Right hindlimb (tissue), 1 donor: ENCODE data around the gene QSOX1.

ENCODE experiments used
- DNase-seq: peaks from one replicate; pipeline ENCODE4 v3.0.0-alpha.2; 2018

QSOX1 gene

DNA sequence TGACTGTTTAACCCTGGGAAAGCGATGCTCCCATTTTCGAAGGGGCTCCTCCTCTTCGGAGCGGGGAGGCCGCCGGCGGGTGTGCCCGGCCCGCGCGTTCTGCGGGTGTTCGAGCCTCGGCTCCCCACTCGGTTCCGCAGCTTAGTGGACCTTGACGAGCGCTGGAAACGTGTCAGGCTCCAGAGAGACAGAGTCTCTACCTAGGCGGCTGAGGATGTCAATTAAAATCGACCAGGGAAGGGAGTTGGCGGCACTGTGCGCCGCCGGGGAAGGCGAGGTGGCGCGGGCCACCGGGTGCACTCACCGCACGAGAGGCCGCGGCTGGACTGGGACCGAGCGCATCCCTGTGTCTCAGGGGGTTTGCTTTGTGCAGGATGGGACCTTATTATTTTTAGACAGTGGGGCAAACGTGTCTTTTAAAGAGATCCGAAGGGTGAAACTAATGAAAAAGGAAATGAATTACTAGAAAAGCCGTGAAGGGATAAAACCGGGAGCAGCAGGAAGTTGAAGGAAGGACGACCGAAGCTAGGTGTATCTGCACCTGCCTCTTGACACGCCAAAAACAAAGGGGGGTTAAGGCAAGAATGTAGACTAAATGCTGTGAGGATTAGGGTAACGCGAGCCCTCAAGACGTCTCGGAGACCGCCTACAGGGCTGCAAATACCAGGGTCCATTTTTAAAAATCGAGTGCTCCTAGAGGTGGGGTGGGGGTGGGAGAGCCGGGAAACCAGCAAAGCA lies 81.0 kb downstream of the QSOX1 start:
- no peak for DNase-seq

DNA sequence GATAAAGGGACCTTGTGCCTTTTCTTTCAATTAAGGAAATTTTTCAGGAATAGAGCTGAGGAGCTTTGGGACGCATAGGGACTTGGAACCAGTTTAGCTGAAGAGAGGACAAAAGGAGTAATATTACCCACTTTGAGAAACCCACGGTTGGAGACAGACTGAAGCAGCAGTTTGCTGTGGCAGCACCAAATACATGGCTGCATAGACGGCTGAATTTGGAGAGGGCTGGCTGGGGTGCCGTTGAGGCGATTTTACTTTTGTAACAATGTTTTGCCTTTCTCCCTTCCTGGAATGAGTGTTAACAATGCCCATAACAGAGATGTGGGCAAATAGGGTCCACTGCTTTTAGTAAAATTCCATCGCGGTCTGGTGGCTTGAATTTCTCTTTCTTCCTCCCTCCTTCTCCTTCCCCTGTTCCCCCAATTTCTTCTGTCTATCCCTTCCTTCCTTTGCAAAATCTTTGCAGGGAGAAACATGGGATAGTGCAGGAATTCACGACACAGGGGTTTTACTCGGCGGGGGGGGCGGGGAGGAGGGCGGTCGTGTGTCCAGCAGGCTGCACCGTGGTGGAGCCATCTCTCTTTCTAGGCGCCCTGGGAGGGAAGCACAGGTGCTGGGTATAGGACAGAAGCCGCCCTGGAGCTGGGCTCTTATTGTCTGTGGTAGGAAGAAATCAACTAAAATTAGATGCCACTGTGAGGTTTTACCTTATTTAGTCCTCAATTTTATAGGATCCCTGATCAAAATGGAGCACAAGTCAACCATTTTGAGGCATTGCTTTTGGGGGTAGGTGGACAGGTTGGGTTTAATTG lies 82.2 kb downstream of the QSOX1 start:
- DNase-seq, result no peak

DNA sequence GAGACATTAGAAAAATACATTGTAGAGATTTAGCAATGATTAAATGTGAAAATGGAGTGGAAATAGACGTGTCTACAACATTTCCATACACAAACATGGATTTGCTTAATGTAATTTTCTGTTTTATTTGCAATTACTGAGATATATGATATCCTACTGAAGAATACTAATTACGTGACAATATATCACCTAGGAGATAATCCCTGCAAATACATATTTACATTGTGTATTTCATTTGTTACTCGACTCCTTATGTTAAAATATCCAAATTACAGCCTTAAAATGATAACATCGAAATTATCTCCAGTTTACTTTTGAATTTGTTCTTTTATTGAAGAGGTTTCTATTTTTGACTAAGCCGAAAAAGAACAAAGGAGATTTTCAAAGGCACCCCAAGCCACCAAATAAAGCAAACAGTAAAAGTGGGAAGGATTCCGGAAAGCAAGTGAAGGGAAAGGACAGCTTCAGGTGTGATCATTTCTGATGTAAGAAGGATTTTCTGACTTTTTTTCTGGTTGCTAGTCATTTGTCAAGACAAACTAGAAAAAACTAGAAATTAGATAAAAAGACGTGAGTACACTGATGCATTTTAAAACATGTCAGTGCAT lies 83.3 kb downstream of the QSOX1 start:
- DNase-seq, result no peak

DNA sequence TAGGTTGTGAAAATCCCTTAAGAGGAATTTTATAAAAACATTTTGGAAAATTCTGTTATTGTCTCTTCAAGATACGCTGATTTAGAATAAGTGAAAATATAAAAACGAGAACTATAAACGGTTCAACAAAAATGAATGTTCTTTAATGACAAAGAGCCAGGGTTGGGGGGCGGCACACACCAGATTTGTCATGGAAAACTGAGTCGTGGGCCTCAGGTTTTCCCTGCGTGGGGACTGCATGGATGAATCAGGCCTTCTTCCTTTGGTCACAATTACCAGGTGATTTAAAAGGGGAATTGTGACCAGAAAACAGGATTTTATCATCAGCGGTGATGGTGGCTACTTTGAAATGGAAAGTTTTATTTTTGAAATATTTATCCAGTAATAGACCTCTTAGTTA lies 84.0 kb downstream of the QSOX1 start:
- DNase-seq, result no peak

DNA sequence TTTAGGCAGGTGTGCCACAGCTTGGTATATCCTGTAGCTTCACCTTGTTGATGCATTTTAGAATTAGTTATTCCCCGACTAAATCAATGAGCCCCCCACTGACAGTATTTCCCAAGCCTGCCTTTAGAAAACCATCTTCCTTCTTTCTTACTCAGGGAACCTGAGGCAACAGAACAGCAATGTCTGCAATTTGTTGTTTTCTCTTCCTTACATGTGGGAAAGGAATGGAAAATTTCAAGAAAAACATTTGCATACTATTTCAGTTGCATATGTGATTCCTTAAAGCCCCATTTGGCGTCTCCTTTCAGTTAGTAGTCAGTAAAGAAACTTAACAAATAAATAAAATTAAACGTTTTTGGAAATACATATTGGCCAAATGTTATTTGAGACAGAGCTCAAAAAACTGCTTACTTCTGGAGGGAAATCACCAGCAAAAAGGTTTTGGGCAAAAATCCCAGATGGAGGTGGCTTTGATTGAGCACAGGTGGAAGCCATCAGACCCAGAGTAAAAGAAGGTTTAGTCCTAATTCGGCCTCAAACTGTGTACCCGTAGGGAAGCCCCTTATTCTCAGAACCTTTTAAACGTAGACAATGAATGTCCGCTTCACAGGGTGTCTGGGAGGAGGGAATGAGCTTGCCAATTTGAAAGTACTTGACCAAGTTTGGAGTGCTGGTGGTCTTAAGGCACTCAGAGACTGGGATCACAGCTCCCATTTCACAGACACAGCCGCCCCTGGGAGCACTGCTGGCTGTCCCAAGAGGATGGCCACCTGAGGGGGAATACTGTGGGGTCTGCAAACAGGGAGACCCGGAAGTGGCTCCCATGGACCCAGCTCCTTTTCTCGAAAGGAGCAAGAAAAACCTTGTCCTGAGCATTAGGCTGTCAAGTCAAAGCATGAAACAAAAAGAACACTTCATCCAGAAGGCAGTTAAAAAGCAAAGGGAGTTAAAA lies 84.8 kb downstream of the QSOX1 start:
- DNase-seq, result no peak

DNA sequence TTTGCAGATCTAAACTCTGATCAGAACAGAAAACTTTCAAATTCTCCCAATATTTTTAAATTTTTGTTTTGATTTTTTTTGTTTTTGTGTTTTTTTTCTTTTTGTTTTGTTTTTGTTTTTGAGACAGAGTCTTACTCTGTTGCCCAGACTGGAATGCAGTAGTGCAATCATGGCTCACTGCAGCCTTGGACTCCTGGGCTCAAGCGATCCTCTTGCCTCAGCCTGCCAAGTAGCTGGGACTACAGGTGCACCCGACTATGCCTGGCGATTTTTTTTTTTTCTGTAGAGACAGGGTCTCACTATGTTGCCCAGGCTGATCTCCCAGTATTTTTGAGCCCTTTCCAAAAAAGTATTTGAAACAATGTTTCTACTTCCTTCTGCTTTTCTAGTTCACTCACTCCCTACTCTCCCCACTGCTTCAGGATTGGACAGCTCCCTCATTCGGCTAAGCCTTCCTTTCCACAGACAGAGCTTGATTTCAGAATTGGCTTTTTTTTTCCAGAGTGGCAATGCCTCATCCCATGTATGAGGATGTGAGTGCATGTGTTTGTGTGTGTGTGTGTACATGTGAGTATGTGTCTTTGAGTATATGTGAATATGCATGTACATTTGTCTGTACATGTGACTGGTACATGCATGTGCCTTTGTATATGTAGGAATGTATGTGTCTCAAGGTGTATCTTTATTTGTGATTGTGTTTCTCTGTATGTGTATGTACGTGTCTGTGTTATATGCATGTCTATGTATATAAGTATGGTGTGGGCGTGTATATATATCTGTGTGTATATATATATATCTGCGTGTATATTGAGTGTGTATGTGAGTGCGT lies 87.3 kb downstream of the QSOX1 start:
- DNase-seq, result no peak

DNA sequence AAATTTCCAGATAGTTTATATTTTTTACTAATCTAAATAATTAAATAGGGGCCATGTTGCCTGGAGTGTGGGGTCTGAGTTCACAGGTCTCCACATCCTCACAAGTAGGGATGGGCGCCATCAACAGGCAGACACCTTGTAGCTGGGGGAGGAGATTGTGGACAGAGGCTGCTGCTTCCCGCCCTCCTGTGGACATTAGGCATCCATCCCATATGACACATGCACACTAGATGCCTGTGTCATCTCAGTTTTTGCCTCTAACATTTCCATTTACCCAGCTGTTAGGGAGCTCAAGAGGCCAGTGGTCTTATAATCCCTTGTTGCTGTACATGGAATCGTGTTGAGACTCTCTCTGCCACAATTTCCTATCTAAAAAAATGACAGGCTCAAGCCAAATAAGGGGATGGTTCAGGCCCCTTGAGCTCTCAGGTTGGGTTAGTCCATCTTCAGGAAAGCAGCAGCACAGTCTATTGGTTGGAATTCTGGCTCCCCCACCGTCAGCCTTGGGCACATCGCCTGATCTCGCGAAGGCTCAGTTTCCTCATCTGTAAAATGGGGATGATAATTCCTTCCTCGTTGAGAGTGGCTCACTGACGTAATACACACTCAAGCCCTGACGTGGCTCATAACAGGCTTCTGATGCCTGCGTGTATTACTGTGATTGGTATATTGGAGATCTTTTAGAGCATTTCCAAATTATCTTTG lies 89.0 kb downstream of the QSOX1 start:
- DNase-seq, result no peak

DNA sequence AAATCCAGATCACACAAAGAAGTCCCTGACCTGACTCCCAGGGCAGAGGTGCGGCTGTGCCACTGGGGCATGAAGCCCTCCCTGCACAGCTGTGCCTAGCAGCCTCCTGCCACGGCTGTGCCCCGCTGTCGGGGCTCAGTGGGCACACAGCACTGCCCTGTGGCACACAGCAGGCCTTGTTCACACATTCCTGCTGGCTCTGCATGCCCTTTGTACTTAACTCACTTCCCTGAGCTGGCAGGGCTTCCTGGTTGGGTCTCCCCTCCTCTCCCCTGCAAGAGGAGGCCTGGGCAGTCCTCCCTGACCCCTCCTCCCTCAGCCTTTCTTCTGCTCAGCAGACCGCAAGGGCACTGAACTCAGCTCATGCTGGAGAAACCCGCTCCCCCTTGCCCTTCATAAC lies 90.2 kb downstream of the QSOX1 start:
- no peak for DNase-seq

DNA sequence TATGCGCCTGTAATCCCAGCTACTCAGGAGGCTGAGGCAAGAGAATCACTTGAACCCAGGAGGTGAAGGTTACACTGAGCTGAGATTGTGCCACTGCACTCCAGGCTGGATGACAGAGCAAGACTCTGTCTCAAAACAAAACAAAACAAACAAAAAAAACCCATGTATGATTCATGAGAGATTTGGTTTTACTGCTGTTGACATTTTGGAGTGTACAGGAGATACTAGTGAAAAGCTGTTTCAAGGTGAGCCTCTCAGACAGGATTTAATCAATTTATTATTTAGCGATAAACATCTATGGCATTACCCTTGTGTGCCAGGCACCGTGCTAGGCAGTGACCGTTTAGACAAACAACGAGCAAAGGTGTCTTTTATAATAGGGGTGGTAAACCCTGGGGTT lies 91.9 kb downstream of the QSOX1 start:
- DNase-seq, result no peak

DNA sequence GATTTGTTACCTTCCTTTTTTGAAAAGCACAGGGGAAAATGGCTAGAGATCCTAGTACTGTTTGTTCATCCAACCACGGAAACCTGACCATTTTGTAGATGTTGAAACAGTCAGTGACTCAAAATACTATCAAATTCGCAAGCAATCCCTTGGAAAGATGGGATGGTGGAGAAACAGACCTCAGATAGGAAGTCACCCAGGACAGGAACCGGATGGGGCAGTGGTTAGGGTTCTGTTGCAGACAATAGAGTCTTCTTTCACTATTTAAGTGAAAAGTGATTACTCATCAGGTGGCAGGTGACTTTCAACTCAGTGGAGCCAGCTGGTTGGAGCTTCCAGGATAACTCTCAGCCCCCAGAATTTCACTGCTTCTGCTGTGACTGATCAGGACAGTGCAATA lies 92.4 kb downstream of the QSOX1 start:
- no peak for DNase-seq

DNA sequence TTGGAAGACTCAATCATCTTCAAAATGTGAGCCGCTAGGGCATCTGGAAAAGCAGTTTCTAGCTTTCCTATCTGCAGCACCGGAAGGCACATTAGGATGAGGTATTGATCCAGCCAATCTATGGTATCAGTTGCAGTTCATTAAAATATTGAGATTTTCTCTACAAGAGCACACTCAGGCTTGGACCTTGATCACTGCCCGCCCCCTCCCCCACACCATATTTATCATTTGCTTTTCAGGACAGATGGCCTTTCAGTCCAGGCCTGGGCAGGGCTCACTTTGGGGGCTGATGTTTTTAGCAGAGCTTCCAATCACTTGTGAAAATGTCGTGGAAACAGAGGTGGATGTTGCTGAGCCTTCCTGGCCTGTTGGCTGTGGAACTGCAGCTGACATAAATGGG lies 92.9 kb downstream of the QSOX1 start:
- DNase-seq, result no peak

DNA sequence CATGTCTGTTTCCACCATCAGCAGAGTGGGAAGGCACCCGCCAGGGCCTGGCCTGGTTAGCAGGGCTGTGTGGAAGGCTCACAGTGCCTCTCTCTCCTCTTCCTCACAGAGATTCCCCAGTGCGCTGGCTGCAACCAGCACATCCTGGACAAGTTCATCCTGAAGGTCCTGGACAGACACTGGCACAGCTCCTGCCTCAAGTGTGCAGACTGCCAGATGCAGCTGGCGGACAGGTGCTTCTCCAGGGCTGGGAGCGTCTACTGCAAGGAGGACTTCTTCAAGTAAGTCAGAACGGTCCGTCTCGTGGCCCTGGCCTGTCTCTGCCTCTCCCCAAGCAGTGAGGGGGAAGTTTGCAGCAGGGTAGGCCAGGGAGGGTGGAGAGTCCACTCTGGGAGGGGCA lies 93.5 kb downstream of the QSOX1 start:
- no peak for DNase-seq

DNA sequence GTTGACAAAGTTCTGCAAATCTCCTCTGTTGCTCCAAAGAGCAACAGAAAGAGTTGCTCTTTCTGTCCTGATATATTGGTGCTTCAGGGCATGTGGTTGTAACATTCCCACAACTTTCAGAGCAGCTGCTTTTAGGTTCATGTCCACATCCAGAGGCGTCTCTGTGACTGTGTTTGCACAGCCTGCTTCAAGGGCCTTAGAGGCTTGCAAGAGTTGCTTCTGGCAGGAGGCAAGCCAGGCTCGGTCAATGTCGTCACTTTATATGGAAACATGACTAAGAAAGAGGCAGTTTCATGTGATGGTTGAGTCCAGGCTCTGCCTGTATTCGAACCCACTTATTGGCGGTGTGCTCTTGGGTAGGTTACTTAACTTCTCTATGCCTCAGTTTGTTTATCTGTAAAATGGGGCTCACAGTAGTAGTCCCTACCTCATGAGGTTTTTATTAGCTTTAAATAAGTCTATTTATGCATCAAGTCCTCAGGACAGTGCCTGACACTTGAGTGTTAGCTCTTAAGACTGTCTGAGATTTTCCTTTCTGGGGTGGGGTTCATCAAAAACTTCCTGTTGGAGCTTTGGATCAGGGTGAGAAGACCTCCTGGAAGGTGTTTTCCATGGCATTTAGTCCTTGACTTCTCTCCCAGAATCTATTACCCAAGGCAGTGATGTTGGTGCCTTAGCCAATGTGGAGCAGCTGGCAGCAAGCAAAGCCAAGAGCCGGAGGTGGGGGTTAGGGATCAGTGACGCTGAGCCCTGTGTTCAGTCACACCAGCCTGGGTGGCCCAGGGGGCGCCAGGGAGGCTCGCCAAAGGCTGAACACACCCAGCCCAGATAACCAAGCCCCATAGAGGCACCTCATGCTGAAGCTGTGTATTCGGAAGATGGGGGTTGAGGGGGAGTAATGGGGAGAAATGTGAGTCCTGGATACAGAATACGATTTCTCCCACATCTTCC lies 94.3 kb downstream of the QSOX1 start:
- DNase-seq, result peak; percentile 57

DNA sequence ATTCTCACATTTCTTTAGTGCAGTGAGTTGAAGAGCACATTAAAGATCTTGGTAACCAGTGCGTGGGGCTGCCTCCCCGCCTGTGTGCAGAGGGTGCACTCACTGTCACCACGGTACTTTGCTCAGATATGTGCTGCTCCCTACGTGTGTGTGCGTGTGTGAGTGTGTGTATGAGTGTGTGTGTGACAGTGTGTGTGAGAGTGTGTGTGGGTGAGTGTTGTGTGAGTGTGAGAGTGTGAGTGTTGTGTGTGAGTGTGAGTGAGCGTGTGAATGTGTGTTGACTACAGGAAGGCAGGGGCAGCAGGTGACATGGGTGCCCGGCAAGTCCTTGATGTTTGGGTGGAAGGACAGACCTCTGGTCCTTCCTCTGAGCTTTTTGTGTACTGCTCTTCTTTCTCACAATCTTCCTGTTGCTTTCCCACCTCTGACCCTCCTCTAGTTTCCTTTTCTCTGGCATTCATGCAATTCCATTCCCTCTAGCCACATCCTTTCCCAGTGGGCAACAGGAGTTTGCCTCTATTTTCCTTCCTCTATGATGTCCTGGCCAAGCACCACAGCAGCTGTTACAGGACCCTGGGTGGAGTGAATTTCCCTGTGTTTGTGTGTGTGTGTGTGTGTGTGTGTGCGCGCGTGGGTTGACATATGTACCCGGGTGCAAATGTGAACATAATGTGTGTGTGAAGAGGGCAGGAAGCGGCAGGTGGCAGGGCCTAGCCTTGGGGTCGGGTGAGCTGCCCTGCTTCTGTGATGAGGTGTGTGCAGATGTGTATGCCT lies 95.2 kb downstream of the QSOX1 start:
- no peak for DNase-seq

DNA sequence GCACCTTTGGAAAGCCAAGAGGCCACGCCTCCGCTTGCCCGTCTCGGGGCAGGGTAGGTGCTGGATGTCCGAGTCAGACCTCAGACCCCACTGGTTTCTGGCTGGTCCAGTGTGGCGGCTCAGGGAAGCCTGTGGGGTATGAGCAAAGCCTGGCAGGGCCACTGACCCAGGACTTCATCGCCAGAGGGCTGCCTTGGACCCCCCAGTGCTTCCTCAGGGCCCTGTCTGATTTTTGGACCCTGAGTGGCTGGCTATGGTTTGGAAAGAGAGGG lies 95.8 kb downstream of the QSOX1 start:
- DNase-seq, result no peak

DNA sequence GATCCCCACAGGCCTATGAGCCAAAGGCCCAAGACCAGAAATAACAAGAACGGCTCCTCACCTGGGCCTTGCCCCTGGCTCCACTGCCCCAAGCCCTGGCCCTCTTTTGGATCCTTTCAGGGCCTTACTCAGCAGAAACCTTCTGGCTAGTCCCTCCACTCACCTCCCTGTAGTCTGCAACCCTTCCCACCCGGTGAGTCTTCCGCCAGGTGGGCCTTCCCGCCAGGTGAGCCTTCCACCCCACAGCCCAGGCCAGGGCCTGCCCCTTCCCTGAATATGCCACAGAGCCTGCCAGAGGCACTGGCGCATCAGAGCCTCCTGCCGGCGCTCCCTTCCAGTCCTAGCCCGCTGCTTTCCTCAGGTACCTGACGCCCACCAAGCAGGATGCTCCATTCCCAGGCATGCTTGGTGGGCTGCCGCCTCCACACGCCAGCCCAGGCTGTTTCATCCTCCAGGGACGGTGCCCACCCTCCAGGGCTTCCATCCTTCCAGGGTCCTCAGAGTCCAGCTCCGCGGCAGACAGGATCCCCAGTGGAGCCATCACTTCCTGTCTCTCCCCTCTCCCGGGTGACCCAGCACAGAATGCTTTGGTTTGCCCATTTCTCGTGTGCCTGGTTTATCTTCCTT lies 96.3 kb downstream of the QSOX1 start:
- no peak for DNase-seq

DNA sequence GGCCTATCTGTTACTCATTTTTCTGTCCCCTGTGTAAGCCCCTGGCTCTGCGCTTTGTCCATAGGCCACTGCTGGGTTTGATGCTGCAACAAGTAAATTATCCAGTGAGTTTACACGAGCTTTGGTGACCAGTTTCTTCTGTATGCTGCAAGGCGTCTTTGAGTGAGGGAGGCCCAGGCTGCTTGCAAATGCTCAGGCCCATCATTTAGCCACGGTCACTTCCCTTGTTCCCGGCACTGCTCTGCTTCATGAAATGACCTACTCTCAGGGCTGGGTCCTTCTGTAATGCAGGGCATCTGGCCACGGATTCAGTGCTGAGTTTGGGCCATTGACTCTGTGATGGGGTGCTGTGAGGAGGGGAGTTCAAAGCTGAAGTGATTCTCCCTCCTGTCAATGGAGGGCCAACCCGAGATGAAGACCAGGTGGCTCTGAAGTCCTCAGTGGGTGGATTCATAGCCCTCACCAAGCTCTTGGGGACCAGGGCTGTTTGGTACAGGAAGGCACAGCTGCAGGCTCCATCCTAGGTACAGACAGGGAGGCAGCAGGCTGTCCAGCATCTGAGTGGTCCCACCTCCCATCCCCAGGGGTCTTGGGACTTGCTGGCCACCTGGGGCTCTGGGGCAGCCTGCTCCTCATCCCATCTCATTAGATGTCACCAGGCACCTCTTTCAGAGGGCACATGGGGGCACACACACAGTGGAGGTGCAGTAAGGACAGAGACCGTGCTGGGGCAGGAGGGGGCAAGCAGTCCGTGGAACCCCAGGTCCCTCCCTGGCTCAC lies 97.0 kb downstream of the QSOX1 start:
- DNase-seq, result no peak
